ENCODE results near the gene LRRC27. TPM values are rescaled to one million over a fixed set of nuclear protein-coding genes. Genes with fewer than 3 reads are reported as not detected.

Gene LRRC27
- 10 to 100 TPM in 1 of 4 donors, 1 to 10 TPM in 3; 6.1 to 15.5 (median 8.1) TPM for total RNA-seq
- 1 to 10 TPM; 1.4 to 6.2 (median 1.8) TPM for polyA plus RNA-seq

GRCh38 chr10:132331601-132332432 lies at the start of gene LRRC27:
Gene LRRC27, plus strand, starts transcription at chr10:132332193. Its CDS starts 1,332 bp downstream, at chr10:132333525.
- DNase-seq, result peak; percentile 99
- TF ChIP-seq POLR2AphosphoS5 (IDR thresholded peaks at IDR 0.05) (peak; percentile 73 to 92 (median 83)), EP300 (IDR thresholded peaks at IDR 0.05) (peak in 1 of 4 donors; percentile 47), POLR2A (IDR thresholded peaks at IDR 0.05) (peak in 1 of 2 donors; percentile 47)
- TF ChIP-seq, protein P1, sequence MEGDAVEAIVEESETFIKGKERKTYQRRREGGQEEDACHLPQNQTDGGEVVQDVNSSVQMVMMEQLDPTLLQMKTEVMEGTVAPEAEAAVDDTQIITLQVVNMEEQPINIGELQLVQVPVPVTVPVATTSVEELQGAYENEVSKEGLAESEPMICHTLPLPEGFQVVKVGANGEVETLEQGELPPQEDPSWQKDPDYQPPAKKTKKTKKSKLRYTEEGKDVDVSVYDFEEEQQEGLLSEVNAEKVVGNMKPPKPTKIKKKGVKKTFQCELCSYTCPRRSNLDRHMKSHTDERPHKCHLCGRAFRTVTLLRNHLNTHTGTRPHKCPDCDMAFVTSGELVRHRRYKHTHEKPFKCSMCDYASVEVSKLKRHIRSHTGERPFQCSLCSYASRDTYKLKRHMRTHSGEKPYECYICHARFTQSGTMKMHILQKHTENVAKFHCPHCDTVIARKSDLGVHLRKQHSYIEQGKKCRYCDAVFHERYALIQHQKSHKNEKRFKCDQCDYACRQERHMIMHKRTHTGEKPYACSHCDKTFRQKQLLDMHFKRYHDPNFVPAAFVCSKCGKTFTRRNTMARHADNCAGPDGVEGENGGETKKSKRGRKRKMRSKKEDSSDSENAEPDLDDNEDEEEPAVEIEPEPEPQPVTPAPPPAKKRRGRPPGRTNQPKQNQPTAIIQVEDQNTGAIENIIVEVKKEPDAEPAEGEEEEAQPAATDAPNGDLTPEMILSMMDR (IDR thresholded peaks at IDR 0.05), result no peak
- WGBS, 2 donors, result 1% methylated on average over 88 to 89 of the region's 89 CpGs
- no peaks in the 10 kb centered on the region for H3K27me3 ChIP-seq
- peaks cover 0 to 40% (median 36%) of the 10 kb centered on the region in 4 donors for H3K4me1 ChIP-seq
- H3K4me3 ChIP-seq, result peak within 1 kb of the TSS; percentile 81 to 87 (median 84)
- intact Hi-C loops (cut with DNase I), result loop anchor here (1.0 to 10.0 kb wide), 2 partner anchors 24 to 973 kb away; partner anchors contain the start of genes TUBGCP2 and ZNF511
- H3K9me3 ChIP-seq, result no peaks in the 10 kb centered on the region
- H3K27ac ChIP-seq, result peak within 1 kb of the TSS; percentile 86 to 90 (median 87)
- peaks cover 0 to 13% (median 0%) of the 10 kb centered on the region in 4 donors for H3K36me3 ChIP-seq

DNA sequence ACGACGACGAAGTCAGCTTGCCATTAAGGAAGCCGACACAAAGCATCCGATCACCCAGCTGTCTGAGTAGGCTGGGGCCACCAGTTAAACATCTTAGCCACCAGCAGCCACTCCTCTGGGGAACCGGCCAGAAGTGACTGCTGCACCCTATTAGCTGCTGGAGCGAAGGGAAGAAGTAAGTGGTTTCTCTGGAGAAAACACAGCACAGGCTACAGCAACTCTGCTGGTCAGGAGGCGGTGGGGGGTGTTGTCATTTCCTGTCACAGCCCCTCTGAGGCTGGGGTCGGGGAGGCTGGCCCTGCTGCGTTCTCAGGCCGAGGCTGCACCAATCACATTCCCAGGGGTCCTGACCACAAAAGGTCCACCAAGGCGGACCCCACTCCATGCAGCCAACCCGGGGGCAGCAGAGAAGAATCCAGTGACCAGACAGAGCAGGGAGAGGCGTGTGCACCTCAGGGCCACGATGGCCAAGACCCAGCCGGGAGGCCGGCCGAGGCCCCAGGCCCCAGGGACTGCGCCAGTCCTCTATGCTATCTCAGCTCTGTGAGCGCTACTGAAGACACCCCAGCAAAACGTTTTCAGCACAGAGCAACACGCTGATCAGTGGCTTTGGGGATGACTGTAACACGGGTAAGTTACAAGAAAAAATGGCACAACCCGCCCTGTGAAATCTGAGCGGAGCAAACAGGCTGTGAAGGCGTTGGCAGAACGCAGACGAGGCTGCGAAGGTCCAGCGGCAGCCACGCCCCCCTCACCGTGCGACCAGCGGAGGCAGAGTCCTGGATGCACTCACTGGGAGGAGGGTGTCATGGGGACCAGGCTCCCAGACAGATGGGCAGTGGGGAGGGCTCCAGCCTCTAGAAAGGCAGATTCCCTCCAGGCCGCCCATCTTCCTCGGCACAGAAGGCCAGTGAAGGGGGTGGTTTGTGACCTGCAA lies 49.1 kb upstream of the LRRC27 start:
- Histone ChIP-seq H3K4me1 (no peaks in the 10 kb centered on the region), H3K27me3 (peaks cover 0 to 19% (median 0%) of the 10 kb centered on the region in 3 donors), H3K27ac (no peak overlapping the region), H3K36me3 (no peaks in the 10 kb centered on the region), H3K4me3 (no peak overlapping the region), H3K9me3 (no peaks in the 10 kb centered on the region)
- TF ChIP-seq EP300 (IDR thresholded peaks at IDR 0.05) (no peak), POLR2A (IDR thresholded peaks at IDR 0.05) (no peak), POLR2AphosphoS5 (IDR thresholded peaks at IDR 0.05) (no peak)
- TF ChIP-seq, protein P1 (IDR thresholded peaks at IDR 0.05), result no peak
- DNase-seq, result no peak
- 35 to 66% methylated on average over 36 of the region's 36 CpGs for WGBS, 2 donors
- intact Hi-C loops (cut with DNase I), result no loop called here

DNA sequence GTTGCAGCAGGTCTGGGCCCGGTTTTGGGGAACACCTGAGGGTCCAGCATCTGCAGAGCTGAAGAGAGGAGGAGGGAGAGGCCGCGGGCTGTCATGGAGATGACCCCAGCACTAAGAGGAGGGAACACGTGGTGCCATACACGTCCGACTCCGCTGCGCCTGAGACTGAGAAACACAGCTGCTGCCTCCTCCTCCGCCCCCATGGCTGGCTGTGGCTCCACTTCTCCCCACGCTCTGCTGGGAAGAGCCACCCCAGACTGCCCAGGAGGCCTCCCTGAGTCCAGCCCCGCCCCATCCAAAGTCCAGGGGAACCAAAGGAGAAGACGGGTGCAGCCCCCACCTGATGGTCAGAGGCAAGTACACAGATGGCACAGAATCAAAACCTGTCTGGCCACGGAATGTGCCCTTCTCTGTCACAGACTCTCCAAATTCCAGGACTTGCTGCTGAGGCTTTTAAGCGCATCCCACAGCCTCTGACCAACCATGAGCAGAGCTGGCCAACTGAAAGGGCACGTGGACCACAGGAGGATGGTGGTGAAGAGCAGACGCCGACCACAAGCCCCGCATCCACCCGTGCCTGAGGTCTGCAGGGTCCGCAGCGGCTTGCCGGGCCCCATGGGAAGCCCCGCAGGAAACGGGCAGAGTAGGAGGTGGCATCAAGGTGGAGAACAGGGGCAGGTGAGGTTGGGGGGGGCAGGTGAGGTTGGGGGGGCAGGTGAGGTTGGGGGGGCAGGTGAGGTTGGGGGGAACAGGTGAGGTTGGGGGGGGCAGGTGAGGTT lies 48.2 kb upstream of the LRRC27 start:
- H3K36me3 ChIP-seq, result no peaks in the 10 kb centered on the region
- intact Hi-C loops (cut with DNase I), result no loop called here
- peaks cover 0 to 2% (median 0%) of the 10 kb centered on the region in 4 donors for H3K9me3 ChIP-seq
- no peak overlapping the region for H3K27ac ChIP-seq
- TF ChIP-seq EP300 (IDR thresholded peaks at IDR 0.05), result no peak
- TF ChIP-seq POLR2A (IDR thresholded peaks at IDR 0.05), result no peak
- TF ChIP-seq POLR2AphosphoS5 (IDR thresholded peaks at IDR 0.05), result no peak
- TF ChIP-seq, protein P1 (IDR thresholded peaks at IDR 0.05), result no peak
- peaks cover 0 to 19% (median 0%) of the 10 kb centered on the region in 3 donors for H3K27me3 ChIP-seq
- no peak overlapping the region for H3K4me3 ChIP-seq
- DNase-seq, result no peak
- WGBS, 2 donors, result 48 to 73% methylated on average over 24 of the region's 24 CpGs
- no peaks in the 10 kb centered on the region for H3K4me1 ChIP-seq

DNA sequence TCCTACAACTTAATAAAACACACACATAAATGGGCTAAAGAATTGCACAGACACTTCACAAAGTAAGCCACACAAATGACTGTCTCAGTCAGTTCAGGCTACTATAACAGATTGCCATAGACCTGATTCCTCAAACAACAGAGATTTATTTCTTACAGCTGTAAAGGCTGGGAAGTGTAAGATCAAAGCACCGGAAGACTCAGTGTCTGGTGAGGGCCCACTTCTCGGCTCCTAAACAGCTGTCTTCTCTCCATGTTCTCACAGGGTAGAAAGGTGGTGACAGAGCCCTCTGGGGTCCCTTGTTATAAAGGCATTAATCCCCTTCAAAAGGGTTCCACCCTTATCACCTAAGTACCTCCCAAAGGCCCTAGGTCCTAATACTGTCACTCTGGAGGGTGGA lies 42.6 kb upstream of the LRRC27 start:
- WGBS, 2 donors, result 77 to 91% methylated on average over 2 of the region's 2 CpGs
- DNase-seq, result no peak
- Histone ChIP-seq H3K36me3 (no peaks in the 10 kb centered on the region), H3K4me1 (peaks cover 0 to 17% (median 16%) of the 10 kb centered on the region in 4 donors), H3K4me3 (no peak overlapping the region), H3K9me3 (peaks cover 0 to 2% (median 0%) of the 10 kb centered on the region in 4 donors), H3K27ac (no peak overlapping the region), H3K27me3 (no peaks in the 10 kb centered on the region)
- intact Hi-C loops (cut with DNase I), result no loop called here
- TF ChIP-seq, protein P1 (IDR thresholded peaks at IDR 0.05), result no peak
- no peak for TF ChIP-seq EP300 (IDR thresholded peaks at IDR 0.05)
- TF ChIP-seq POLR2A (IDR thresholded peaks at IDR 0.05), result no peak
- no peak for TF ChIP-seq POLR2AphosphoS5 (IDR thresholded peaks at IDR 0.05)
